ENCODE data around the gene MC2R. TPM values are rescaled to one million over a fixed set of nuclear protein-coding genes. Genes with fewer than 3 reads are reported as not detected.

Gene MC2R
- total RNA-seq, 1 donor from 2014 or later: not detected

DNA sequence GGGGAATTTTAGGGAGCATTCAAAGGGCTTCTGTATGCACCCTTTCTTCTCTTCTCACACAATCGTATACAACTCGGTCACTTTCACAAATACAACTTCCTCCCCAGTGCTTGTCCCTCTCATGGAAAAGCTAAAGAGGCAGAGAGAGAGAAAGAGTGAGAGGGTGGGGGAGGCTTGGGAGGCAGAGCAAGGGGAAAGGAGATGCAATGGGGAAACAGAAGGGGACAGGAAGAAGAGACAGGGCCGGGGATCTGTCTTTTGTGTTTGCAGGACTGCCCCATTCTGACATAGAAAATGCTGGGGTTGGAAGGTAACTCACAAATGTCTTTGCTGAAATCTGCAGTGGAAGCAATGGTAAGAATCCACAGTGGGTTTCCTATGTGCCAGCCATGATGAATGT is 2.1 kb upstream of the MC2R start:
- TF ChIP-seq, protein P1, sequence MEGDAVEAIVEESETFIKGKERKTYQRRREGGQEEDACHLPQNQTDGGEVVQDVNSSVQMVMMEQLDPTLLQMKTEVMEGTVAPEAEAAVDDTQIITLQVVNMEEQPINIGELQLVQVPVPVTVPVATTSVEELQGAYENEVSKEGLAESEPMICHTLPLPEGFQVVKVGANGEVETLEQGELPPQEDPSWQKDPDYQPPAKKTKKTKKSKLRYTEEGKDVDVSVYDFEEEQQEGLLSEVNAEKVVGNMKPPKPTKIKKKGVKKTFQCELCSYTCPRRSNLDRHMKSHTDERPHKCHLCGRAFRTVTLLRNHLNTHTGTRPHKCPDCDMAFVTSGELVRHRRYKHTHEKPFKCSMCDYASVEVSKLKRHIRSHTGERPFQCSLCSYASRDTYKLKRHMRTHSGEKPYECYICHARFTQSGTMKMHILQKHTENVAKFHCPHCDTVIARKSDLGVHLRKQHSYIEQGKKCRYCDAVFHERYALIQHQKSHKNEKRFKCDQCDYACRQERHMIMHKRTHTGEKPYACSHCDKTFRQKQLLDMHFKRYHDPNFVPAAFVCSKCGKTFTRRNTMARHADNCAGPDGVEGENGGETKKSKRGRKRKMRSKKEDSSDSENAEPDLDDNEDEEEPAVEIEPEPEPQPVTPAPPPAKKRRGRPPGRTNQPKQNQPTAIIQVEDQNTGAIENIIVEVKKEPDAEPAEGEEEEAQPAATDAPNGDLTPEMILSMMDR (IDR thresholded peaks at IDR 0.05): no peak
- H3K4me3 Mint-ChIP-seq (ENCODE audit: unreplicated experiment): no peak overlapping the region
- DNase-seq (ENCODE audit: low spot score): no peak
- no peaks in the 10 kb centered on the region for H3K27me3 Mint-ChIP-seq (ENCODE audit: low read depth)
- no peaks in the 10 kb centered on the region for H3K36me3 Mint-ChIP-seq (ENCODE audit: low read depth)
- peaks cover 20% of the 10 kb centered on the region for H3K9me3 Mint-ChIP-seq (ENCODE audit: low read depth)
- H3K27ac Mint-ChIP-seq (ENCODE audit: unreplicated experiment): no peak overlapping the region
- no peaks in the 10 kb centered on the region for H3K4me1 Mint-ChIP-seq (ENCODE audit: low read depth)

DNA sequence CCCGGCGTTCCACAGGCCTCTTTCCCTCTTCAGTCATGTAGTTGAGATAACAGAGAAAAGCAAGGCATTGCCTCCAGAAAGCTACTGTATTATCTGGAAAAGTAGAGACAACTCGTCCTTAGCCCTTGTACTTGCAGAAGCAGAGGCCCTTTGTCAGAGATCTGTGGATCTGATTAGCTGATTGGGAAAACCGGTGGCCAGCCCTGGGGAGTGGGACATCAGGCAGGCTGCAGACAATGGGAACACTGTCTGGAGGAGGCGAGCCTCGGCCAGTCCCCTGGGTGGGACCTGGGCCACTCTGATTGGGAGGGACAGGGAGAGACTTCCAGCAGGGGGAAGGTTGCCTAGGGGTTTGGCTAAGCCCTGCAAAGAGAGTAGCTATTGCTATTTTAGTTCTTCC is 1.2 kb upstream of the MC2R start:
- no peak for DNase-seq (ENCODE audit: low spot score)
- TF ChIP-seq, protein P1 (IDR thresholded peaks at IDR 0.05): no peak
- H3K4me1 Mint-ChIP-seq (ENCODE audit: low read depth): no peaks in the 10 kb centered on the region
- no peak overlapping the region for H3K27ac Mint-ChIP-seq (ENCODE audit: unreplicated experiment)
- peaks cover 20% of the 10 kb centered on the region for H3K9me3 Mint-ChIP-seq (ENCODE audit: low read depth)
- H3K36me3 Mint-ChIP-seq (ENCODE audit: low read depth): no peaks in the 10 kb centered on the region
- no peaks in the 10 kb centered on the region for H3K27me3 Mint-ChIP-seq (ENCODE audit: low read depth)
- no peak overlapping the region for H3K4me3 Mint-ChIP-seq (ENCODE audit: unreplicated experiment)

DNA sequence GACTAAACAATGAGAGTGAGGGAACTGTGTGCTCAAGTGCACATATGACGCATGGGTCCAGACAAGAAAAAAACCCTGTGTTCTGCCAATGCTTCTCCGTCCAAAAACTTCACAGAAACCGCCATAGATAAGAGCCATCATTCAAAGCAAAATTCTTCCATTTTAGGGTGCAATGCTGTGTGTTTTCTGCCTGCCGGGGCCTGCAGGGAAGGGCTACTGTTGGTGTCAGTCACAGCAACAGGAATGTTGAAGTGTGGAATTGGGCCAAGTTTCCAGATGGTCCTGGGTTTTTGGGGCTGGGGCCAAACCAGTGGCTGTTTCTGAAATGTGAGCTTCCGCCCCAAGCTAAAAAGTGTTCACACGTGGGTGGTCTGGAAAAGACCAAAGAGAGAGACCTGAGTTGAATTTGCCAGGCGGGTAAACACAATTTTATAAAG is 677 bp upstream of the MC2R start:
- no peaks in the 10 kb centered on the region for H3K36me3 Mint-ChIP-seq (ENCODE audit: low read depth)
- no peak overlapping the region for H3K4me3 Mint-ChIP-seq (ENCODE audit: unreplicated experiment)
- DNase-seq (ENCODE audit: low spot score): no peak
- no peaks in the 10 kb centered on the region for H3K27me3 Mint-ChIP-seq (ENCODE audit: low read depth)
- H3K4me1 Mint-ChIP-seq (ENCODE audit: low read depth): no peaks in the 10 kb centered on the region
- peaks cover 20% of the 10 kb centered on the region for H3K9me3 Mint-ChIP-seq (ENCODE audit: low read depth)
- H3K27ac Mint-ChIP-seq (ENCODE audit: unreplicated experiment): no peak overlapping the region
- TF ChIP-seq, protein P1 (IDR thresholded peaks at IDR 0.05): no peak

DNA sequence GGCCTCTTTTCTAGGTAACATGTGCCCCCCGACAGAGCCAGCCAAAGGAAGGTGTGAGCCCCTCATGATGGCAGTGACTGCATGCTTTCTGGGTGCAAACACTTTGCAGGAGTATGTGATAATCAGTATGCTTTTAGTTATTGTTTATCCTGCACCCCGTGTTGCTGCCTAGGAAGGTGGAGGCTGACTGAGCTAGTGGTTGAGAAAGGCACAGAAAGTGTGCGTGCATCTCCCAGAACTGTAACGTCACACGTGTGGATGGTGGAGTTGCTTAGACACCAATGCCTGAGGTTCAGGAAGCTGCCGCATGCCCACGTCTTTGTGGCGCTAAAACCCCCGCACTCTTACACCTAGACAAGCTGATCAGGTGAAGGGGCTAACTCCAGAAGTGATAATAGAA is 580 bp downstream of the MC2R start:
- DNase-seq (ENCODE audit: low spot score): no peak
- H3K27ac Mint-ChIP-seq (ENCODE audit: unreplicated experiment): no peak overlapping the region
- H3K9me3 Mint-ChIP-seq (ENCODE audit: low read depth): peaks cover 16% of the 10 kb centered on the region
- no peaks in the 10 kb centered on the region for H3K4me1 Mint-ChIP-seq (ENCODE audit: low read depth)
- no peak overlapping the region for H3K4me3 Mint-ChIP-seq (ENCODE audit: unreplicated experiment)
- H3K27me3 Mint-ChIP-seq (ENCODE audit: low read depth): no peaks in the 10 kb centered on the region
- TF ChIP-seq, protein P1 (IDR thresholded peaks at IDR 0.05): no peak
- H3K36me3 Mint-ChIP-seq (ENCODE audit: low read depth): no peaks in the 10 kb centered on the region

DNA sequence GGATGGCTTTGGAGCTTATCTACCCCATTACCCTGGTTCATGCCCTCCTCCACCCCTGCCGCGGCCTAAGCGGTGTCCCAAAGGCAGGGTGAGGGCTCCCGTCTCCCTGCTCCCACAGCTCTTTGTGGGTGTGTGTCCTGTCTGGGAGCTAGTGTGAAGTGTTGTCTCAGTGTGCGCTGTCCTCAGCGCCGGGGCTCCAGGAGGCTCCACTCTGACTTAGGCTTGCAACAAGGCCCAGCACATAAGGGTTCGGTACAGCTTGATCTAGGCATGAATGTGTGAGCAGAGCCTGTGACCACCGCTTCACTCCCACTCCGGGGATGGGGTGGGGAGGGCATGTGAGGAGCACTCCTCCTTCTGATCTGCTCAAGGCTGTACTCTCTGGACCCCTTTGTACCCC is 1.2 kb downstream of the MC2R start:
- Mint-ChIP-seq H3K27me3 (ENCODE audit: low read depth) (no peaks in the 10 kb centered on the region), H3K4me3 (ENCODE audit: unreplicated experiment) (no peak overlapping the region), H3K4me1 (ENCODE audit: low read depth) (no peaks in the 10 kb centered on the region), H3K36me3 (ENCODE audit: low read depth) (no peaks in the 10 kb centered on the region), H3K27ac (ENCODE audit: unreplicated experiment) (no peak overlapping the region), H3K9me3 (ENCODE audit: low read depth) (peaks cover 14% of the 10 kb centered on the region)
- DNase-seq (ENCODE audit: low spot score): no peak
- TF ChIP-seq, protein P1 (IDR thresholded peaks at IDR 0.05): no peak

All from chondrocyte (in vitro differentiated cells).